GM18907 (cell line): ENCODE results near the gene C14orf93.

ENCODE experiments used
- ATAC-seq: cut with Tn5 transposase; IDR thresholded peaks from one replicate; pipeline ENCODE4 v1.9.1; 2021; ENCODE audit warnings: mild to moderate bottlenecking, moderate library complexity; ENCODE audit not compliant: unreplicated experiment

C14orf93 gene

GRCh38 chr14:23047034-23047634 lies 37.2 kb upstream of the C14orf93 start:
- no peak for ATAC-seq

- no peak for ATAC-seq
These were observed 35.7 kb upstream of the C14orf93 start for GRCh38 chr14:23045419-23046357.

GRCh38 chr14:23044840-23045239 lies 34.9 kb upstream of the C14orf93 start:
- ATAC-seq, result no peak

- ATAC-seq, result no peak
These were observed 33.8 kb upstream of the C14orf93 start for GRCh38 chr14:23043754-23044153.

- no peak for ATAC-seq
These were observed 33.2 kb upstream of the C14orf93 start for GRCh38 chr14:23043145-23043544.

- no peak for ATAC-seq
These were observed 32.4 kb upstream of the C14orf93 start, which contains the start of gene PSMB11 for GRCh38 chr14:23042162-23042965. TSS of gene PSMB11 (plus strand) at chr14:23042212. CDS start at chr14:23042226, 14 bp downstream.

GRCh38 chr14:23041729-23042128 lies 31.8 kb upstream of the C14orf93 start:
- ATAC-seq, result no peak

- ATAC-seq, result no peak
These were observed 30.2 kb upstream of the C14orf93 start for GRCh38 chr14:23040100-23040499.

GRCh38 chr14:23035303-23036144 lies 25.6 kb upstream of the C14orf93 start:
- no peak for ATAC-seq

- peak; percentile 92 for ATAC-seq
These were observed 24.8 kb upstream of the C14orf93 start, which contains the start of gene PSMB5 for GRCh38 chr14:23034498-23035302. TSS of gene PSMB5 (minus strand) at chr14:23034900. CDS start at chr14:23034881, 19 bp downstream.

GRCh38 chr14:23033801-23034497 lies 24.0 kb upstream of the C14orf93 start:
- no peak for ATAC-seq

- ATAC-seq, result no peak
These were observed 23.3 kb upstream of the C14orf93 start for GRCh38 chr14:23033251-23033727.

GRCh38 chr14:23030936-23031335 lies 21.0 kb upstream of the C14orf93 start:
- ATAC-seq, result no peak

- no peak for ATAC-seq
These were observed 18.9 kb upstream of the C14orf93 start for GRCh38 chr14:23028799-23029198.

- ATAC-seq, result no peak
These were observed 15.3 kb upstream of the C14orf93 start for GRCh38 chr14:23025151-23025814.

GRCh38 chr14:23024612-23025075 lies 14.7 kb upstream of the C14orf93 start:
- no peak for ATAC-seq

- no peak for ATAC-seq
These were observed 13.8 kb upstream of the C14orf93 start for GRCh38 chr14:23023795-23024152.
